Measurements from ENCODE around the gene MEA1.

MEA1 gene

DNA sequence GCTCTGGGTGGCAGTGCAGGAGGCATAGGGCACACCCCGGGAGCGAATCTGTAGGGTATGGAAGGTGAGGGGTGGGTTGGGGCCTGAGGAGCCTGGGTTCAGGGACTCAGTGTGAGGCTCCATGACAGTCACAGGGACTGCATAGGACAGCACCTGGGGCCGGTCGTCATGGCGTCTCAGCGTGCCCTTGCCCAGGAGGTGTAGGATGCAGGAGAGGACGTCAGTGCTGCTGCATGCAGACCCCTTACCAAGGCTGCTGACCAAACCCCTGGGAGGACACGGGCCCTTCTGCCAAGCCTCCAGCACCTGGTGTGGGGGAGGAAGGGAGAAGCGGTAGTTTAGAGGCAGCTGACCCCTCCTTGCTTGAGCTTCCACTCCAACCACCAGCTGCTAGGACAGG lies 24.0 kb upstream of the MEA1 start:
- DNase-seq, result no peak

DNA sequence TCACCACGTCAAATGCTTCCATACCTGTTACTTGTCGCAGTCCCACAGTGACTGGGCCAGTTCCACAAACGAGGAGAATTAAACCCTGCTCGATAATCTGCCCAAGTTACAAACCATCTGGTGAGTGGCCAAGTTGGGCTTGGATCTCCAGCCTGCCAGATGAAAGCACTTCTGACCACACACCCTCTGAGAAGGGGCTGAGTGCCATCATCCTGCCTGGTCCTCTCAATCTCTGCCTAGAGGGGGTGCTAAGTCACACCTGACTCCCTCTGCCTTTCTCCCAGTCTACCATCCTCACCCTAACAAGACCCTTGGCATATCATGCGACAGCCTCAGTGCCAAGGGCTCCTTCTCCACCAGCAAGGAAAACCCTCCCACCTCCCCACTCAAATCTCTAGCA lies 23.5 kb upstream of the MEA1 start:
- DNase-seq, result no peak

DNA sequence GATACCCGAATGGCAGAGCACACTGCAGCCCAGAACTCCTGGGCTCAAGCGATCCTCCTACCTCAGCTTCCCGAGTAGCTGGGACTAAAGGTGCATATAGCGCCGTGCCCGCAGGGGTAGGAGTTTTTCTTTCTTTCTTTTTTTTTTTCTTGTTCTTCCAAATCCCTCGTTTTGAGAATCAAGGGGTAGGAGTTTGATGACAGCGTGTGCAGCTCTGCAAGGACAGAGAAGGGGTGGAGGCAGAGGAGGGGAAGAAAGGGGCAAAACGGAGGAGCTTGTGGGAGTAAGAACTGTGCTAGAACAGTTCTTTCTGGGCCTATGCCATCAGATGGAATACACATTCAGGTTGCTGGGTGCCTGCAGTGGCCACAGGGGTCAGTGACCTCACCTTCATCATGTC lies 23.0 kb upstream of the MEA1 start:
- DNase-seq, result no peak

DNA sequence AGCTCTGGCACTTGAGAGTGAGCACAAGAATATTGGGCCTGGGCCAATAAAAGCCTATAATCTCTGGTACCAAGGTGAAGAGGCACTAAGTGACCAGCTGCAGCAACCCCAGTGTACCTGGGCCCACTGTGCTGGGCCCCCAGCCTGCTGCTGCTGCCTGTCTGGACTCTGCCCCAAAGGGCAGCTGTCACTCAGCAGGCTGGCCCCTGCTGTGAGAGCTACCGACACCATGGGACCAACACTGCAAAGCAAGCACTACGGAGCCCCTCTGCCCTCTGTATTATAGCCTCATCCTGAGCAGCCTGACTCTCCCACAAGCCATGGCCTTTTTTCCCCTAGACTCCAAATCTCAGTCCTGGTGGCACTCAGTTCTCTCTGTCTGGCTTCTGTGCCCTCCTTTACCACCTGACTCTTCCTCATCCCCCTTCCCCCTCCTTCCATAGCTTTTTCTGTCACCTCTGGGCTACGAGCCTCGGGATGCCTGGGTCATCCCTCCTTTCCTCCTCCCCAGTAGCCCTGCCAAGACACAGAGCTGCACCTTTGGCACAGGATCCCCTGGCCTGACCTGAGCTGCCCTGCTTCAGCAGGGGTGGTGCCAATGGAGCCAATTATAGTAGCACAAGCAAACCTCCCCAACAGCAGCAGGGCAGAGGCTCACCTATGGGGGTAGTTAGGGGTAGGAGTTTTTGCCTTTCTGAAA lies 21.9 kb upstream of the MEA1 start:
- no peak for DNase-seq

DNA sequence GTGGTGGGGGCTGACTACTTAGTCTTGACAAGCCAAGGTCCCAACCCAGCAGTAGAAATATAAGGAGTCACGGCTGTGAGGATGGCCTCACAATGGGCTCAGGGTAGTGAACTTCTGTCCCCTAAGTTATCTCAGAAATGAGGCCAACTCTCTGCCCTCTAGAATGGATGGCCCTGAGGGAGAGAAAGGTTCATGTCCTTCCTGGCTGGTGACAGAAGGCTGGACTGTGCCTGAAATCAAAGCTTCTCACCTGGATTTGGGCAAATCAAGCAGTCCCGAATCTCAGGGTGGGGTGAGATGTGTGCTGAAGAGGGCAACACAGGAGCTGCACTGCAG lies 20.4 kb upstream of the MEA1 start:
- no peak for DNase-seq

DNA sequence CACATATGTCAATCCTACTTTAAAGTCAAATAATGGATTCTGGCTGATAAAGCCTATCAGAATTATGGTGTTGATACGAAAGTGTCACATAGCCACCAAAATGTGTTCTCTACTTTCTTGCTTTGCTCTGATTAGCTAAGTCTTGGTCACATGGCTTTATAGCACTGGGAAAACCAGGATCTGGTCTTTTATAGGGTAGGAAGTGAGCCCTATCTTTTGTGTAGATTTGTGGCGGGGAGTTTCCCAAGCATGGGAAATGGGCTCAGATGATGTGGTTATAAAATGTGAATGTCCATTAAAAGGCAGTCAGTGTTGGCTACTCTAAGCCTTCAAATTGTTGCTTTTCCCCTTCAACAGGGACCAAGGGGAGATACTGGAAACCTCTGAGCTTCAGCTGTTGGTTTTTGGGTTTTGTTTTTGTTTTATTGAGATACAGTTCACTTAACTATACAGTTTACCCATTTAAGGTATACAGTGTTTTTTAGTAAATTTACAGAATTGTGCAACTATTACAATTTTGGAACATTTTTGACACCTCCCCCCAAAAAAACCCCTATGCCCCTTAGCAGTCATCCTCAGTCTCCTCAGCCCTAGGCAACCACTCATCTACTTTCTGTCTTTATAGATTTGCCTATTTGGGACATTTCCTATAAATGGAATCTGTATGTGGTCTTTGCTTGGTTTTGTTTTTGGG lies 19.9 kb upstream of the MEA1 start:
- DNase-seq, result no peak

DNA sequence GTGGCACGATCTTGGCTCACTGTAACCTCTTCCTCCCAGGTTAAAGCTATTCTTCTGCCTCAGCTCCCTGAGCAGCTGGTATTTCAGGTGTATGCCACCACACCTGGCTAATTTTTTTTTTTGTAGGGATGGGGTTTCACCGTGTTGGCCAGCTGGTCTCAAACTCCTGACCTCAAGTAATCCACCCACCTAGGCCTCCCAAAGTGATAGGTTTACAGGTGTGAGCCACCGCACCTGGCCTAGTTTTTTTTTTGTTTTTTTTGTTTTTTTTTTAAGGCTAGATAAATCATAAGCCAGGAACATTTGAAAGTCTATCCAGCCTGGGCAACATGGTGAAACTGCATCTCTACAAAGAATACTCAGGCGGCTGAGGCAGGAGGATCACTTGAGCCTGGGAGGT lies 18.6 kb upstream of the MEA1 start:
- no peak for DNase-seq

DNA sequence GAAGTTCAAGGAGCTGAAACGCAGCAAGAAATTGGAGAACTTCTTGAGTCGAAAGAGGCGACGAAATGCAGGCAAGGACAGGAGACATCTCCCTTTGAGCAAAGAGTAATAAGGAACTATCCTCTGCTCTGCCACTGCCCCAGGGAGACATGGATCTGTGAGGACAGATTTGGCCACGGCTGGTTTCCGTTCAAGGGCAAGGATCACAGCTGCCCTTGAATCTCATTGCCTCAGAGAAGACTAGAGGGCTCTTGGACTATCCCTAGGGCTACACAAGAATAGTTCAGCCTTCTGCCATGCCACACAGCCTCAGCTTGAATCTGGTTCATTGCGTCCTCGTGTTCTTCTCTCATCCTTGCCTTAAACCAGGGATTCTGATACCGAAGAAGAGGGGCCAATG lies 15.4 kb upstream of the MEA1 start:
- DNase-seq, result no peak

DNA sequence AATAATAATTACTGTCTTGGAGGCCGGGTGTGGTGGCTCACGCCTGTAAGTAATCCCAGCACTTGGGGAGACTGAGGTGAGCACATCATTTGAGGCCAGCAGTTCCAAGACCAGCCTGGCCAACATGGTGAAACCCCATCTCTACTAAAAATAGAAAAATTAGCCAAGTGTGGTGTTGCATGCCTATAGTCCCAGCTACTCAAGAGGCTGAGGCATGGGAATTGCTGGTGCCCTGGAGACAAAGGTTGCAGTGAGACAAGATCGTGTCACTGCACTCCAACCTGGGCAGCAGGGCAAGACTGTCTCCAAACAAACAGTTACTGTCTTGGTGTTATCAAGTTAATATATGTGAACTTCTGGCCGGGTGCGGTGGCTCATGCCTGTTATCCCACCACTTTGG lies 12.6 kb upstream of the MEA1 start:
- no peak for DNase-seq

DNA sequence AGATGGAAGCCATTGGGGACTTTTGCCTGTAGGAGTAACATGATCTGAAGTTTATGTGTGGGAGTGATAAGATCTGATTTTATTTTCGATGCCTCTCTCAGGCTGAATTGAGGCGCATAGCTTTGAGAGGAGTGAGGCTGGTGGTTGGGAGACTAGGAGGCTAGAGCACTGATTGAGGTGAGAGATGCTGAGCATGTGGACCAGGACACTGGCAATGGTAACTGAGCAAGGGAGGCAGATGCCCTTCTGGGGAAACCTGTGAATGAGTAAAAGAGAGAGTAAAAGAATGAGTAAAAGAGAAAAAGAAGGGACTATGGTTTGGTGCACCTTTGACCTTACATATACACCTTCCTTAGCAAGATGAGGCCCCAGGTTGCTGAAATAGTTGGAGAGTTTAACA lies 10.7 kb upstream of the MEA1 start:
- DNase-seq, result no peak

DNA sequence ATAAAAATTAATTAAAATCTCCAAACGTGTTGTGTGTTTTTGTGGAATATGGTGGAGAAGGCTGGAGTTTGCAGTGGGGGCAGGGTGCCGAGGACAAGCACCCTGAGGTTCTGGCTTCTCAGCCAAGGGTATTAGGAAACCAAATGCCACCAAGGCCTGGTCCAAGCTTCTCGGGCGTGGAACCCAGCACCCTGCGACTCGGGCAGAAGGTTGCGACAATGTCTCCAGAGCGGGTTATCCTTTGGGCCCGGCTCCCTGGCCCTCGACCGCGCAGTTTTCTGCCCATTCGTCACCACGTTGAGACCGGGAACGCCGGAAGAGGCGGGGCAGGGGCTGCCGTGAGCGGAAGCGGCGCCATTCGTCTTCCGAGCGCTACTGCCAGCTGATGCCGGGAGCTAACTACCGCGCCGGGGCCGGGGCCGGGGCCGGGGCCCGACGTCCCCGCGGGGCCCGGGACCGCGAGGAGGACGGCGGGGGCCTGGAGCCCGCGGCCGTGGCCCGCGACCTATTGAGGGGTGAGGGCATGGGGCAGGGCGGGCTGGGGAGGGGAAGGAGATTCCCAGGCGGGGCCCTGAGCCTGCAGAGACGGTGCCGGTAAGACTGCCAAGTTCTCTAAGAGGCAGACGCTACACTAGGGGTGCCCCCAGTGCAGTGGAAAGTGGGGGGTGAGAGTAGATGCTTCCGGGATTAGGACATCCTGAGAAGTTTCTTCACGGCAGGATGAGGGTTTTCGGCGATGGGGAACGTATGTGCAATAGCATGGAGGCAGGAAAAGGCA lies 7.7 kb upstream of the MEA1 start, which contains the start of gene RRP36:
RRP36 (plus strand) TSS at position 354 of the 778 bp plus-strand sequence; CDS start at position 386, 32 bp downstream.
- DNase-seq, result peak; percentile 59

DNA sequence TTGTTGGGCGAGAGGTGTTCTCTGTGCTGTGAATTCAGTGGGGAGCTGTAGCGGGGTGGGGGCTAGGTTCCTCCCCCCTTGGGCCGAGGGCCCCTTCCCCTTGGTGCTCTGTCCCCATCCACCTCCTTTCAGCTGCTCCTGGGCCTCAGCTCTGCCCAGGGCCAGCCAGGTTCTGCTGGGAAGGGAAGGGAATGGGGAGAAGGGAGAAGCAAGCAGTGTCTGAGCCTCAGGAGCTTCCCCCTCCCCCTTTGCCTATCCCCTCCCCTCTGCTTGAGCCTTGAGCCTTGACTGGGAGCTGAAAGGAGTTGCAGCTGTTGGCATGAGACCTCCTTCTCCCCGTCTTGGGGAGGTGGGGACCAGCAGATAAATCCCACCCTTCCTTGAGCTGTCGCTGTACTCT lies 7.1 kb upstream of the MEA1 start:
- DNase-seq, result no peak

DNA sequence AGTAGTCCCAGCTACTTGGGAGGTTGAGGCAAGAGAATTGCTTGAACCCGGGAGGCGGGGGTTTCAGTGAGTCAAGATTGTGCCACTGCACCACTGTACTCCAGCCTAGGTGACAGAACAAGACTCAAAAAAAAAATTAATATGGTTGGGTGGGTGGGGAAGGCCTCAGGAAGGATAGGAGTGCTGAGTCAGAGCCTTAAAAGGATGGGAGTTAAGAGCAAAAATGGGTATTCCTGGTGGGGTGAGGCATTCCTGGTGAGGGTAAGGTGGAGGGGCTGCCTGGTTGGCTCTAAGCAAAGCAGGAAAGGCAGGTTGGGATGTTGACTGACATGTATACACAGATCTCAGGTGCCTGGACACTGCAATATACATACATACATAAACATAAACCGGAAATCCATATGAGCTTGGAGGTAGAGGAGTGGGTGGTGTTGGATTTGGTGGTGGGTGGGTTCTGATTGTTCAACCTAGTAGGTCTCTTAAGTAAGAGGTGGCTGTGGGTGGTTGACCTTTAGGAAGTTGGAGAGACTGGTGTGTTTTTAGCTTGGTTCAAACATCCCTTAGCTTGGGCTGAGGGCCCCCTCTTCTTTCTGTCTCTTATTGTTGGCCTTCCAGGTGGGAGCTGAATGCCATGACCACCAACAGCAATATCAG lies 6.4 kb upstream of the MEA1 start:
- no peak for DNase-seq

DNA sequence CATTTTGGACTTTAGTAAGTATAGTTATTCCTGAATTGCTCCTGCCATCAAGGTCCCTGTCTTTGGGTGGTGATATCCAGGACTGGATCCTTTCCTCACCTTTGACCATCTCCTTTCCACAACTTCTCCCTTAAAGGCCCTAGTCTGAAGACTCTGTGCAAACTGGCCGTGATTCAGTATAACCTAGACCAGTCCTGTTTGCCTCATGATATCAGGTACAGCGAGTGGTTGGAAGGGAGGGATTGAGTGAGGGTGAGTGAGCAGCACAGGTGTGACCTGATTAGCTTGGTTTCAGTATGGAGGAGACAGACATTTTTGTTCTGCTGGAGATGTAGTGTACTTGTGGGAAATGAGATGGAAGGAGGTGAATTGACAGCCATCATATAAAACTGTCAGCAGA lies 5.4 kb upstream of the MEA1 start:
- no peak for DNase-seq

DNA sequence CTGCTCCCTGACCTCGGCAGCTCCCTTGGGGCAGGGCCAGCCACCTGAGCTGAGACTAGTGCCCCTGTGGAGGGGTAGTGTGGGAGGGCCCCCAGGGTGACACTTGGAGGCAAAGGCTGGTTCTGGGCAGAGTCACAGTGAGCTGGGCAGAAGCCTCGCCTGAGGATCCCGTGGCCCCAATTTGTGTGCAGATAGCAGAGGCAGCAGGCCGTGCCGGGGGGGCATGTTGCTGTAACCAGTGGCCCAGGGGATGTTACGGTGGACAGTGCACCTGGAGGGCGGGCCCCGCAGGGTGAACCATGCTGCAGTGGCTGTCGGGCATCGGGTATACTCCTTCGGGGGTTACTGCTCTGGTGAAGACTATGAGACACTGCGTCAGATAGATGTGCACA lies 3.2 kb upstream of the MEA1 start:
- DNase-seq, result no peak

DNA sequence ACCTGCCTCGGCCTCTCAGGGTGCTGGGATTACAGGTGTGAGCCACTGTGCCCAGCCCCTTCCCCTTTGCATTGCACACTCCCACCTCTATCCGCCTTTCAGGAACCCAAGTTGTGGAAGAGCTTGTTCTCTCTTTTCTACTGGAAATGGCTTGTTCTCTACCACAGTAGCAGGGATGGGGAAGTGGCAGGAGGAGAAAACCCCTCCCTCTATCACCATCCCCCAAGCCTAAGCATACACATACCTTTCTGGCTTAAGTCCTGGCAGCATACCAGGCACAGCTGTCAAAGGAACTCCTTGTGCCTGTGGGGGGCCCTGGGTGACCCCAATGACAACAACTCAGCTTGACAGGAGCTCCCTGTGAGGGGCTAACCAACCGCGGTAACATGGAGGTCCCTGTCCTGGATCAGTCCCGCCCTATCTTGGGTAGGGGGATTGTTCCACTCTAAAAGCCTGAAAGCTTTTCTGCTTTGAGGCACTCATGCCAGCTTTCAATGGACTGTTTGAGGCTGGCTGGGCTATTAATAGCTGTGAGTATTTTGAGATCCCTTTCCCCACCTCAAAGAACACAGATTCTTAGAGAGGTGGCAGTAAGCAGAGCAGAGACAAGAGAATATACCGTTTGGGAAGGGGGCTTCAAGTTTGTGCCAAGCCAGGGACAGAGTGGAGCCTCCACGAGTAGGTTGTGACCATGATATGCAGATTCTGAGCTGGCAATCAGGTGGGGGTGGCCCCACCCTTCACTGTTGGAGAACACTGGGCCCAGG lies 2.6 kb upstream of the MEA1 start:
- no peak for DNase-seq

DNA sequence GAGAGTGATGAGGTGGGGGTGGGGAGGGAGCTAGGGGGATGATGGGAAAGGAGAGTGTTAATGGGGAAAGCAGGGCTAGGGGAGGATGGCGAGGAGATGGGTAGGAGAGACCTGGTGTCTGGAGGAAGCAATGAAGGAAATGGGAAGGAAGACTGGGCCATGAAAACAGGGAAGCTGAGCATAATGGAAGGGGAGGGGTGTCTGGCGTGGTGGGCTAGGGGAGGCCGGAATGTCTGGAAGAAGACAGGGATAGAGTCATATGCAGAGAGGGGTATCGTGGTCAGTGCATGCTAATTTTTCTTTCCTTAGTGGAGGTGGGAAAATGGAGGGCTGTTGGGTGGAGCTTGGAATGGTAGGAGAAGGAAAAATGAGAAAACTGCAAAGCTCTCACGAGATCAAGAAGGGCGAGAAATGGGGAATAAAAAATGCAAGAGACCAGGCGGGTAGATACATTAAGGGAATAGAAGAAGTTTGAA lies 726 bp upstream of the MEA1 start:
- no peak for DNase-seq

DNA sequence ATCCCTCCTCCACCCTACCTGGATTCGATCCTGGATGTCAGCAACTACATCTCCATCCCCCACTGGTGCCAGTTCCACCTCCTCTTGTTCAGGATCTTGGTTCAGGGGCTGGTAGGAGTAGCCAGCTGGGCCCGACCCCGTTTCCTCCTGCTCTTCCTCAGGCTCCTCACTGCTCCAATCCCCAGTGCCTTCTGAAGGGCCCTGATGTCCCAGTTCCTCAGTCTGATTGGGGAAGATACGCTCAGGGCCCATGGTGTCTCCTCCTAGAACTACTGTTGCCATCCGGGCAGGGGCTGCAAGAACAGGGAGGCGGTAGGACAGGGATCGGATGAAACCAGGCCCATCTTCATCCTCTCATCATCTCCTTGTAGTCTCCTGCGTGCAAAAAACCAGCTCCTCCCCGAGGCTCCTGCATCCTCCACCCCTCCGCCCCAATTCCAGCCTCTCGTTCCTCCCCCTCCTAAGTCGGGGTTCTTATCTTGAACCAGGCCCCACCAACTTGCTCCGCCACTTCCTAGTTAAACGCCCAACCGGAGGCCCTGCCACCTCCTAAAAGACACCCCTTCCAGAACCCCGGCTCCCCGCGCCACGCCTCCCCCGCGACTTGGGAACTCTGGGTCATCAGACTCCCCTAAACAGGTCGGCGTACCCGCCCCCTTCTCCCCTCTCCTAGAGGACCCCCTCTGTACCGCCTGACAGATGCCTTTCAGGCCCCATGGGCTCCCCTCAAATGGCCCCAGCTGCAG lies 476 bp downstream of the MEA1 start:
- DNase-seq, result no peak

DNA sequence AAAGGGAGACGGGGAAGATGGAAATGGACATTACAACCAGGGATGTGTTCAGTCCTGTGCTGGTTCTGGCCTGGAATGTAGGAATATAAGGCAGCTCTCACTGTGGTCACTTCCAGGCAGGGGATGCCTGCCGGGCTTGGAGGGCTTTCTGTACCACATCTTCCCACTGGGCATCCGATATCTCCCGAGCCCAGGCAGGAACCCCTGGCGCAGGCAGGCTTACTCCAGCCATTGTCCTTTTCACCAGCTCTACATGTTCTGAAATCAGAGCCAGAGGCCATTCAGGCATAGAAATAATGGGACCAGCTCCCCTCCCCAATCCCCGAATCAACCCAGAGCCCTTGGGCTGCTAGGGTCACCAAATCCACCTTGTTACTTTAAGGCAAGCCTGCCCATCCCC lies 1.4 kb downstream of the MEA1 start:
- no peak for DNase-seq

DNA sequence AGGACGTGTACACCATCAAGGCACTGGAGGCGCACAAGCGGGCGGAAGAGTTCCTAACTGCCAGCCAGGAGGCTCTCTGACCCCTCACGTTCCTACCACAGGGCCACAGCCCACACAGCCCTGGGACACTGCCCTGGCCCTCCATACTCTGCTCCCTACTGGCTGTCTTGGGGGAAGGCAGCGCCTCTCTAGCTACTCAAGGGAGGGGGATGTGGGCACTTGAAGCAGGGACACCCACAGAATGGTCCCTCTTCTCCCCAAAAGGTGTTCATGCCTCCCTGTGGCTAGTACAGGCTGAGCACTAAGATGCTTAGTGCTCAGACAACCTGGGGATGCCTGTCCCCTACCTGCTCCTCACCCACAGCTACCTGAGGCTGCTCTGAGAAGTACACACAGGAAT lies 2.5 kb downstream of the MEA1 start:
- DNase-seq, result no peak

DNA sequence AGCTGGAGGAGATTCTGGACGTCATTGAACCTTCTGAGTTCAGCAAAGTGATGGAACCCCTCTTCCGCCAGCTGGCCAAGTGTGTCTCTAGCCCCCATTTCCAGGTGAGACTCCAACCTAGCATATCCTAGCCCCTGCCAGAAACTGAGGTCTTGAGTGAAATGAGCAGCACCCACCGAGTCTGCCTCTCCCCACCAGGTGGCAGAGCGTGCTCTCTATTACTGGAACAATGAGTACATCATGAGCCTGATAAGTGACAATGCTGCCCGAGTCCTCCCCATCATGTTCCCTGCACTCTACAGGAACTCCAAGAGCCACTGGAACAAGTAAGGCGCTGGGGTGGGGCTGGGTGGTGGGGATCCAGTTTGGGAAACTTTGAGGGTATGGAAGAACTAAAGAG lies 4.6 kb downstream of the MEA1 start:
- peak; percentile 37 for DNase-seq

DNA sequence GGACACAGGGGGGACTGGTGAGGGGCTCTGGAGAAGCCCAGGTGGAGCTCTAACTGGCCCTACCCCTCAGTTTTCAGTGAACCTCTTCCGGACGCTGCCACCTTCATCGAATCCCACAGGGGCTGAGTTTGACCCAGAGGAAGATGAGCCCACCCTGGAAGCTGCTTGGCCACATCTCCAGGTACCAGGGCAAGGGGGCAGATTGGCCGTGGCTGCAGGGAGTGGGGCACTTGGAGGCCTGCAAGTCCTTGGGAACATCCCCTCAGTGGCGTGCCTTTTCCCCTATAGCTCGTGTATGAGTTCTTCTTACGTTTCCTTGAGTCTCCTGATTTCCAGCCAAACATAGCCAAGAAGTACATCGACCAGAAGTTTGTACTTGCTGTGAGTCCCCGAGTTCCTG lies 6.6 kb downstream of the MEA1 start:
- DNase-seq, result no peak
